Transverse colon (tissue), 4 donors: Measurements from ENCODE around the gene EFNA5. TPM values are rescaled to one million over a fixed set of nuclear protein-coding genes. Genes with fewer than 3 reads are reported as not detected.

Source experiments
- DNase-seq: peaks from one replicate; pipeline ENCODE4 v3.0.0-alpha.2; 2019
- H3K27ac ChIP-seq, 4 donors: fragments of 200-600 bp; sonication (generic); 2 replicates each; pipeline ENCODE4 v1.5.1; 2016 to 2018; ENCODE audit warnings: inconsistent platforms in 4 of 4
- H3K27me3 ChIP-seq: fragments of 200-600 bp; sonication (generic); 2 replicates; pipeline ENCODE4 v1.5.1; 2017; ENCODE audit warnings: inconsistent platforms
- H3K36me3 ChIP-seq, 4 donors: fragments of 200-600 bp; sonication (generic); 2 replicates each; pipeline ENCODE4 v1.5.1; 2017 to 2019; ENCODE audit warnings: inconsistent platforms in 4 of 4
- H3K4me1 ChIP-seq, 4 donors: fragments of 200-600 bp; sonication (generic); 2 replicates each; pipeline ENCODE4 v1.5.1; 2017 to 2020; ENCODE audit warnings: inconsistent platforms in 4 of 4
- H3K4me3 ChIP-seq, 4 donors: fragments of 200-600 bp; sonication (generic); 1 replicate in 1 of 4; 2 replicates in 3 of 4; pipeline versions ENCODE4 v1.5.1 to v1.6.1; 2017 to 2019; ENCODE audit warnings: inconsistent platforms in 4 of 4
- H3K9me3 ChIP-seq, 2 donors: fragments of 200-600 bp; sonication (generic); 2 replicates each; pipeline ENCODE4 v1.5.1; 2017 to 2019; ENCODE audit warnings: inconsistent platforms in 2 of 2
- CTCF ChIP-seq, 5 experiments: fragments of 200-600 bp in 3 of 5; fragments of 450-650 bp in 2 of 5; sonication (generic) in 3 of 5; IDR thresholded peaks; 1 replicate in 2 of 5; 2 replicates in 3 of 5; pipeline ENCODE4 v1.5.1; 2016 to 2017; ENCODE audit warnings: antibody characterized with exemption in 5 of 5, inconsistent platforms in 3 of 5, mild to moderate bottlenecking in 2 of 5, moderate library complexity in 1 of 5
- EP300 ChIP-seq: sonication (generic); formaldehyde crosslinking; IDR thresholded peaks from one replicate; pipeline ENCODE4 v1.6.1; 2017; ENCODE audit warnings: antibody characterized with exemption, low read depth
- POLR2A ChIP-seq: fragments of 450-650 bp; IDR thresholded peaks from one replicate; pipeline ENCODE4 v1.6.1; 2016; ENCODE audit warnings: antibody characterized with exemption, mild to moderate bottlenecking, moderate library complexity
- POLR2AphosphoS5 ChIP-seq, 3 donors: sonication (generic); formaldehyde crosslinking; IDR thresholded peaks; one replicate each; pipeline ENCODE4 v1.6.1; 2016; ENCODE audit warnings: antibody characterized with exemption in 3 of 3
- WGBS, 2 donors: methylation state at CpG; one replicate each; pipeline ENCODE4 v1.1.5; 2018; ENCODE audit warnings: low coverage in 1 of 2; 5-methylcytosine and 5-hydroxymethylcytosine counted together
- in situ Hi-C, 4 donors: fragments of 200-750 bp; cut with MboI; loops; one replicate each; pipeline versions ENCODE4 v1.15.0 to v1.15.1; 2017; ENCODE audit warnings: low sequenced_read_pairs in 3 of 4, low pct_ligation_motif_present in 1 of 4, low pct_unique_long_range_greater_than_20kb in 1 of 4
- intact Hi-C: fragments of 100-400 bp; cut with DNase I; formaldehyde crosslinking; loops from one replicate; pipeline ENCODE4 v1.15.1; 2023; ENCODE audit warnings: low total_unique reads
- total RNA-seq, 4 donors: library from RNA; depleted of rRNA; stranded (reverse); fragments of >200 nt; gene quantifications; one replicate each; pipeline ENCODE4 v1.1.0, GENCODE V29; 2016

EFNA5 gene
- total RNA-seq, 4 donors from 2014 or later = 1.5 to 18.2 (median 12.1) TPM

GRCh38 chr5:107396351-107396690, 274.4 kb downstream of the EFNA5 start:
- 78 to 100% methylated on average over 1 of the region's 1 CpG for WGBS, 2 donors
- no peaks in the 10 kb centered on the region for H3K9me3 ChIP-seq
- TF ChIP-seq CTCF (IDR thresholded peaks at IDR 0.05) (no peak), POLR2A (no peak), EP300 (no peak), POLR2AphosphoS5 (IDR thresholded peaks at IDR 0.05) (no peak)
- H3K4me3 ChIP-seq = no peak overlapping the region
- intact Hi-C loops (no loop called here), in situ Hi-C loops (no loop called here)
- no peaks in the 10 kb centered on the region for H3K27me3 ChIP-seq
- no peak overlapping the region for H3K27ac ChIP-seq
- H3K4me1 ChIP-seq = peaks cover 0 to 7% (median 0%) of the 10 kb centered on the region in 4 donors
- no peak for DNase-seq
- no peaks in the 10 kb centered on the region for H3K36me3 ChIP-seq

DNA sequence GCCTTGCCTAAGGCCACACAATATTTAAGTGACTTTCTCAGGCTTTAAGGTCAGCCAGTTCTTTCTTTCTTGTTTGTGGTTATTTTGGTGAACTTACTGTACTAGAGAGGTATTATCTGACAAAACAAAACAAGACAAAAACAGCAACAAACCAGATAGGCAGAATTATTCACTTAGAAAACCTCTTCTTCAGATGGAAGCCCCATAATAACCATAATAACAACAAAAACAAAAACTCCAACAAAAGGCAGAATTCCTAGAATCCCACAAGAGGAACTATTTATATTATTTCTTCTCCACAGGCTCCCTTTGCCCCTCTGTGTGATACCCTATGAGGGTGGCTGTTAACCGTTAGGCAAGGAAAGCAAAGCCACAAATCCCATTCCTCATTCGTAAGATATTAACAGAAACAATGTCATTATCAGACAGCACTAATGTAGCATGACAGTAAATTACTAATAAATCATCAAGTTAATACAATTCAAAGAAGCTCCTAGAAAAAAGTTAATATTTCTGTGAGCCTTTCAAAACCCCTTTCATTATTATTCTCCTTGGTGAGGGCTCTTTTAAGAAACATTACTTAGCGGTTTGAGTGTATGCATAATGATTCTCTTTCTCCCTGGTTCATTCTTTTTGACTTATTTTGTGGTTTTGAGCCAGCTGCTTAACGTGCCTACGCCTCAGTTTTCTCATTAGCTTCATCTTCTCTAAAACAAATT, 274.9 kb downstream of the EFNA5 start:
- in situ Hi-C loops = no loop called here
- H3K27me3 ChIP-seq = no peaks in the 10 kb centered on the region

GRCh38 chr5:107393851-107394250, 276.9 kb downstream of the EFNA5 start:
- H3K4me1 ChIP-seq = peaks cover 7 to 14% (median 11%) of the 10 kb centered on the region in 4 donors
- TF ChIP-seq POLR2A (no peak), CTCF (IDR thresholded peaks at IDR 0.05) (no peak), POLR2AphosphoS5 (IDR thresholded peaks at IDR 0.05) (no peak), EP300 (no peak)
- H3K36me3 ChIP-seq = no peaks in the 10 kb centered on the region
- no peak for DNase-seq
- intact Hi-C loops (no loop called here), in situ Hi-C loops (no loop called here)
- no peak overlapping the region for H3K4me3 ChIP-seq
- no peak overlapping the region for H3K27ac ChIP-seq
- no peaks in the 10 kb centered on the region for H3K9me3 ChIP-seq
- no peaks in the 10 kb centered on the region for H3K27me3 ChIP-seq
- 85 to 90% methylated on average over 2 of the region's 2 CpGs for WGBS, 2 donors

More for the DNA sequence above, 274.9 kb downstream of the EFNA5 start:
- intact Hi-C loops = no loop called here
- WGBS, 2 donors = 66 to 84% methylated on average over 5 of the region's 5 CpGs
- Histone ChIP-seq H3K27ac (no peak overlapping the region), H3K4me1 (peaks cover 0 to 7% (median 0%) of the 10 kb centered on the region in 4 donors), H3K4me3 (no peak overlapping the region), H3K36me3 (no peaks in the 10 kb centered on the region), H3K9me3 (no peaks in the 10 kb centered on the region)
- no peak for DNase-seq
- TF ChIP-seq POLR2AphosphoS5 (IDR thresholded peaks at IDR 0.05) (no peak), POLR2A (no peak), CTCF (IDR thresholded peaks at IDR 0.05) (no peak), EP300 (no peak)

GRCh38 chr5:107391787-107392186, 278.9 kb downstream of the EFNA5 start:
- TF ChIP-seq POLR2AphosphoS5 (IDR thresholded peaks at IDR 0.05) (no peak), POLR2A (no peak), CTCF (IDR thresholded peaks at IDR 0.05) (no peak), EP300 (no peak)
- Histone ChIP-seq H3K4me3 (no peak overlapping the region), H3K4me1 (peaks cover 12 to 28% (median 19%) of the 10 kb centered on the region in 4 donors), H3K36me3 (no peaks in the 10 kb centered on the region), H3K27me3 (no peaks in the 10 kb centered on the region), H3K27ac (no peak overlapping the region), H3K9me3 (no peaks in the 10 kb centered on the region)
- WGBS, 2 donors = 94 to 100% methylated on average over 5 of the region's 5 CpGs
- intact Hi-C loops = no loop called here
- DNase-seq = no peak
- in situ Hi-C loops = no loop called here
